Subcutaneous adipose tissue (tissue), 4 donors: Measurements from ENCODE around the gene CAPS. TPM values are rescaled to one million over a fixed set of nuclear protein-coding genes. Genes with fewer than 3 reads are reported as not detected.

Experiments used
- total RNA-seq, 4 donors: library from RNA; depleted of rRNA; stranded (reverse); fragments of >200 nt; gene quantifications; one replicate each; pipeline ENCODE4 v1.1.0, GENCODE V29; 2016
- TF ChIP-seq, protein P1 (sequence below): fragments of 450-650 bp; IDR thresholded peaks from one replicate; pipeline ENCODE4 v1.5.1; 2016; ENCODE audit warnings: low read depth, mild to moderate bottlenecking, control low read depth, antibody characterized with exemption, moderate library complexity

CAPS gene
- total RNA-seq, 4 donors from 2014 or later, result 1.5 to 13.4 (median 6.6) TPM

DNA sequence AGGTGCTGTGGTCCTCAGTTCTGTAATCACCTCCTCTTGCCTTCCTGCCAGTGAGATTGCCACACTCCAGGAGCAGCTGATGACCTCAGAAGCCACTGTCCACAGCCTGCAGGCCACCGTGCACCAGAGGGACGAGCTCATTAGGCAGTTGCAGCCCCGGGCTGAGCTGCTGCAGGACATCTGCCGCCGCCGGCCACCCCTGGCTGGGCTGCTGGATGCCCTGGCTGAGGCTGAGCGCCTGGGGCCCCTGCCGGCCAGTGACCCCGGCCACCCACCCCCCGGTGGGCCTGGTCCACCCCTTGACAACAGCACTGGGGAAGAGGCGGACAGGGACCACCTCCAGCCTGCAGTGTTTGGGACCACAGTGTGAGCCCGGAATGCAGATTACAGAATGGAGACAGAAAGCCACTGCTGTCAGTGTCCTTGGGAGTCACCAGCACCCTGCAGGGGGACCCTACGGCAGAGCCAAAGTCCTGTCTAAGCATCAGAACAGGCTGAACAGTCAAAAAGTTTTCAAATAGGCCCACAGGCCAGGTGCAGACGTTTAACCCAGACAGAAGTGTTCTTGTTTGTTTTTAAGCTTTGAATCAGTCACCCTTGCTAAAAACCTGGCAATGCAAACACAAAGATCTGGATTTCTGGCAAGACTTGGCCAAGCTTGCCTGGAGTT lies 5.1 kb upstream of the CAPS start:
- TF ChIP-seq, protein P1, sequence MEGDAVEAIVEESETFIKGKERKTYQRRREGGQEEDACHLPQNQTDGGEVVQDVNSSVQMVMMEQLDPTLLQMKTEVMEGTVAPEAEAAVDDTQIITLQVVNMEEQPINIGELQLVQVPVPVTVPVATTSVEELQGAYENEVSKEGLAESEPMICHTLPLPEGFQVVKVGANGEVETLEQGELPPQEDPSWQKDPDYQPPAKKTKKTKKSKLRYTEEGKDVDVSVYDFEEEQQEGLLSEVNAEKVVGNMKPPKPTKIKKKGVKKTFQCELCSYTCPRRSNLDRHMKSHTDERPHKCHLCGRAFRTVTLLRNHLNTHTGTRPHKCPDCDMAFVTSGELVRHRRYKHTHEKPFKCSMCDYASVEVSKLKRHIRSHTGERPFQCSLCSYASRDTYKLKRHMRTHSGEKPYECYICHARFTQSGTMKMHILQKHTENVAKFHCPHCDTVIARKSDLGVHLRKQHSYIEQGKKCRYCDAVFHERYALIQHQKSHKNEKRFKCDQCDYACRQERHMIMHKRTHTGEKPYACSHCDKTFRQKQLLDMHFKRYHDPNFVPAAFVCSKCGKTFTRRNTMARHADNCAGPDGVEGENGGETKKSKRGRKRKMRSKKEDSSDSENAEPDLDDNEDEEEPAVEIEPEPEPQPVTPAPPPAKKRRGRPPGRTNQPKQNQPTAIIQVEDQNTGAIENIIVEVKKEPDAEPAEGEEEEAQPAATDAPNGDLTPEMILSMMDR, result no peak

DNA sequence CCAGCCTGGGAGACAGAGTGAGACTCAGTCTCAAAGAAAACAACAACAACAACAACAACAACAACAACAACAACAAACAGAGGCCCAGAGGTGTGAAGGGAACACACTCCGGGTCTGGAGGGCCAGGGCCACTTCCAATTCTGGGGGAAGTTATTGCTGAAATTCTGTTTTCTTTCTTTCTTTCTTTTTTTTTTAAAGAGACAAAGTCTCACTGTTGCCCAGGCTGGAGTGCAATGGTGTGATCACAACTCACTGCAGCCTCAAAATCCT lies 3.5 kb upstream of the CAPS start:
- TF ChIP-seq, protein P1, result no peak

DNA sequence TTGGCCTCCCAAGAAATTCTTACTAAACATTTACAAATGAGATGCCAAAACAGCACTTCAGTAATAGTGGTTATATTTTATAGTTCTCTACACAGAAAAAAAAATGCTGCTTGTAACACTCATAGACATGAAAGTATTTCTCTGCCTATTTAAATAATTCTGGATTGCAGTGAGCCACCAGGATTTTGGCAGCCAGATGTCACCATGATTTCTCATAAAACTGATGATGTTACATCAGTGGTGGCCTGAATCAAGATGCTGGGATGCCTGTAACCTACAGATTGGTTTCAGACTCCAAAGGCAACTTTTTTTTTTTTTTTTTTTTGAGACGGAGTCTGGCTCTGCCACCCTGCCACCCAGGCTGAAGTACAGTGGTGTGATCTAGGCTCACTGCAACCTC lies 2.7 kb upstream of the CAPS start:
- TF ChIP-seq, protein P1, result no peak

DNA sequence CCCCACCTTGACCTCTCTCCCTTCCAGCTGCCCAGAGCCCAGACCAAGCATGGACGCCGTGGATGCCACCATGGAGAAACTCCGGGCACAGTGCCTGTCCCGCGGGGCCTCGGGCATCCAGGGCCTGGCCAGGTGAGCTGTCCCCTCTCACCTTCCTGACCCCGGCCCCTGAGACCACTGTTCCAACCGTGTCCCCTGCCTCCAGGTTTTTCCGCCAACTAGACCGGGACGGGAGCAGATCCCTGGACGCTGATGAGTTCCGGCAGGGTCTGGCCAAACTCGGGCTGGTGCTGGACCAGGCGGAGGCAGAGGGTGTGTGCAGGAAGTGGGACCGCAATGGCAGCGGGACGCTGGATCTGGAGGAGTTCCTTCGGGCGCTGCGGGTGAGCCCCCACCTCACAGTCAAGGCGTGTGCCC lies 312 bp downstream of the CAPS start:
- TF ChIP-seq, protein P1, result no peak

DNA sequence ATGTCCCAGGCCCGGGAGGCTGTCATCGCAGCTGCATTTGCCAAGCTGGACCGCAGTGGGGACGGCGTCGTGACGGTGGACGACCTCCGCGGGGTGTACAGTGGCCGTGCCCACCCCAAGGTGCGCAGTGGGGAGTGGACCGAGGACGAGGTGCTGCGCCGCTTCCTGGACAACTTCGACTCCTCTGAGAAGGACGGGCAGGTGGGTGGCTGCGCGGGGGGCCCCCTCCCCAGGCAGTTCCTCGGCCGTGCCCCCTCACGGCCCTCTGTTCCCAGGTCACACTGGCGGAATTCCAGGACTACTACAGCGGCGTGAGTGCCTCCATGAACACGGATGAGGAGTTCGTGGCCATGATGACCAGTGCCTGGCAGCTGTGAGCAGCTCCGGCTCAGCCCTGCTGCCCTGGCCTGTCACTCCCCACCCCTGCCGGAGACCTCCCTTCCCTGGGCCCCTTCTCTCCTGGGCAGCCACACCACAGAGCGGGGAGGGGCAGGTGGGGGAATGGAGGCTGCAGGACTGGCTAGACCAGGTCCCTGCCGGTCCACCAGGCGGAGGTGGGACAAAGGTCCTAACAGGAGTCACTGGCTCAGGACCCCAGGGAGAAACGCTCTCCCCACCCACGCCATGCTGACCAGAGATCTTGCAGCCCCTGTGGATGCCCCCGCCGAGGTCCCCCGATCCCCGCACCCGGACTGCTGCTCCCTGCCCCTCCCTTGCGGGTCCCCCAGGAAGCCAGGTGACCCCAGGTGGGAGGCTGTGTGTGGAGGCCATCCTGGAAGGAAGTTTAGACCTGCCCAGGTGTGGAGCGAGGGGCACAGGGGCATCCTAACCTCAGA lies 1.1 kb downstream of the CAPS start:
- TF ChIP-seq, protein P1, result no peak

DNA sequence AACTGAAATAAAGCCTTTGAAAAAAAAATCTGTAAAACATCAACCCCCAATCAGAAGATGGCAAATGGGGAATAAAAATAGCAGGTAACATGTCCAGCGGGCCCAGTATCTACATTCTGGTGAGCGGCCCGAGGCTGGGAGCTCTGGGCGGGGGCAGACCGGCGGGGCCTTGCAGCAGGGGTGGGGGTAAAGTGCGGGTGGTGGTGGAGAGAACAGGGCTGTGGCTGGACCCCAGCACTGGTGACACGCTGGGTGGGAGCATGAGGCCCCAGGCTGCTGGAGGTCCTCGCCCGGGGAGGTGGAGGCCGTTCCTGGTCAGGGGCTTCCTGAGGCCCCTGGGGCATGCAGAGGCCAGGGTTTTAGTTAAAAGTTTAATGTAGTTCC lies 1.7 kb downstream of the CAPS start:
- TF ChIP-seq, protein P1, result no peak

DNA sequence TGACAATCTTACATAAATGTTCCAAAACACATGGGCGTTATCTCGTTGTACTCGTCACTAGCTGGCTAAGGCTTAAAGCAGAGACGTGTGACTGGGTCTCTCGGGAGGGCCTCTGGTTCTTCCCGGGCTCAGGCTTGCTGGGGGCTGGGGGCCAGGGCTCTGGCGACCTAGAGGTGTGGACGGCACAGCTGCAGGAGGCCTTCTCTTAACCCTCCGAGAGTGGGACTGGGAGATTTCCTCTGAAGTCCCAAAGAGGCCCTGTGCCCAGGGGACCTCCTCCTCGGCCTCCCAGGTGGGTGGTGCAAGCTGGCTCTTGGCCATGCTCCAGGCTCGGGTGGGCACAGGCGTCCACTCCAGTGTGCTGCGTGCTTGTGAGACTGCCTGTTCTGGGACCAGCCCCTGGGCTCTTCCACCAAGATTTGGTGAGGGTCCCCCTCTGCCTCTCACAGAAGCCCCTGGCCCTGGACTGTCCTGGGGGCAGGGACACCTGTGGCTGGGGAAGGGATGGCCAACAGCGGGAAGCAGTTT lies 2.2 kb downstream of the CAPS start:
- TF ChIP-seq, protein P1, result no peak
